HG02588 (cell line): Measurements from ENCODE around the gene RNF183.
A peak's percentile ranks its signal among the peaks of the same experiment; 100 is the strongest.

Experiments used
- ATAC-seq: cut with Tn5 transposase; IDR thresholded peaks from one replicate; pipeline ENCODE4 v1.9.1; 2021; ENCODE audit warnings: mild to moderate bottlenecking, moderate library complexity; ENCODE audit not compliant: unreplicated experiment

RNF183 gene

GRCh38 chr9:113302792-113303418, at the start of gene RNF183:
Gene RNF183, minus strand, starts transcription at chr9:113303376. Its CDS starts 5,192 bp downstream, at chr9:113298184.
- ATAC-seq = no peak

DNA sequence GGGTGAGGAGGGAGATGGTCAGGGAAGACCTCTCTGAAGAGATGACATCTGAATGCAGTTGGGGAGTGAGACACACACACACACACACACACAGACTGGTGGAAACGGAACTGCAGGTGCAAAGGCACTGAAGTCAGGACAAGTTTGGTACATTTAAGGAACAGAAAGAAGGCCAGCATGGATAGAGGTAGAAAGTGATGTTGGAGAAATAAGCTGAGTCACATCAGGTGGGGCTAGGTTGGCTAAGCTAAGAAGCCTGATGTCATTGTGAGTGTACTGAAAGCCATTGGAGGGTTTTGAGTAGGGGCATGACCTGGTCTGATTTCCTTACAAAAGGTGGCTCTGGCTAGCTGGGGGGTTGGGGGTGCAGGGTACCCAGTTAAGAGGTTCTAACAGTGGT, 49.2 kb upstream of the RNF183 start:
- no peak for ATAC-seq

DNA sequence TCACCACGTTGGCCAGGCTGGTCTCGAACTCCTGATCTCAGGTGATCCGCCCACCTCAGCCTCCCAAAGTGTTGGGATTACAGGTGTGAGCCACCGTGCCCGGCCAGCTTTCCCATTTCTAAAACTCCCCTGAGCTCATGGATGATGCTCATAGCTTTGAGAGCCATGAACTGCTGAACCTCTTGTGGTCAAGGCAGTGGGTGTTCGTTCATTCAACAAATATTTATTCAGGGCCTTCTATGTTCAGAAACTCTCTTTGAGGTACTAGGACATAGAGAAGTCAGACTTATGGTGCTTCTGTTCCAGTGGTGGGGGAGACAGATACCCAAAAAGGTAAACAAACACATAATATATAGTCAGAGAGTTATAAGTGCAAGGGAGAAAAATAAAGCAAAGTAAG, 48.8 kb upstream of the RNF183 start:
- no peak for ATAC-seq

- ATAC-seq = no peak
Measured at GRCh38 chr9:113350937-113351336, 47.8 kb upstream of the RNF183 start.

GRCh38 chr9:113350107-113350661, 47.0 kb upstream of the RNF183 start:
- peak; percentile 5 for ATAC-seq

GRCh38 chr9:113349445-113350094, 46.4 kb upstream of the RNF183 start, which contains the start of gene BSPRY:
Gene BSPRY, plus strand, starts transcription at chr9:113349541. Its CDS starts 39 bp downstream, at chr9:113349580.
- peak; percentile 39 for ATAC-seq

- no peak for ATAC-seq
Measured at GRCh38 chr9:113349066-113349444, 45.9 kb upstream of the RNF183 start.

DNA sequence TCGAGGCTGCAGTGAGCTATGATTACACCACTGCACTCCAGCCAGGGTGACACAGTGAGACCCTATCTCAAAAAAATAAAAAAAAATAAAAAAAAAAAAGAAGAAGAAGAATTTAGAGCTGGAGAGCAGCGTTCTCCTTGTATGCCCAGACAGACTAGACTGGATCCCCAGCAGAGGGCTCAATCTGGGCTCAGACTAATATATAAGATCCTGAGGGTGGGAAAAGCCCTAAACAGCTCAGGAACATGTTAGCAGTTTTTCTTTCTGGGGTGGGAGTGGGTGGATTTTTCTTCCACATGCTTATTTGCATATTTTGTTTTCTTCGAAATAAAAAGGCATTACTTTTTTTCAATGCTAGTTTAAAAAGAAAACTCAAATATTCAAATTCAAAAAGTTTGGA, 45.3 kb upstream of the RNF183 start:
- ATAC-seq = no peak

GRCh38 chr9:113345671-113346070, 42.5 kb upstream of the RNF183 start:
- no peak for ATAC-seq

DNA sequence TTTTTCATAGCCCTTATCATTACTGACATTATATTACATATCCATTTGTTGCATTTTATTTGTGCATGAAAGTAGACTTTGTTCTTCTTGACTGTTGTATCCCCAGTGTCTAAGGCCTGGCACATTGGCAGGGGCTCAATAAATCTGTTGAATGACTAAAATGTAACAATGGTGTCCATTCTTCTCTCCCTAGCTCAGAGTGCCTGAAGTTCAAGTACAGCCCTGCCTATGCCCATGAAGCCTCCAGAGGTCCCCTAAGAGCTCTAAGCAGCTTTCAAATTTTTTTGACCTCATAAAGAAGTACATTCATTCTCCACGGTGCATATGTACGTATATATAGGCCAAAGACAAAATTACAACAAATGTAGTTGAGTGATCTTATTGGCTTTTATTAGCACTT, 42.0 kb upstream of the RNF183 start:
- no peak for ATAC-seq

DNA sequence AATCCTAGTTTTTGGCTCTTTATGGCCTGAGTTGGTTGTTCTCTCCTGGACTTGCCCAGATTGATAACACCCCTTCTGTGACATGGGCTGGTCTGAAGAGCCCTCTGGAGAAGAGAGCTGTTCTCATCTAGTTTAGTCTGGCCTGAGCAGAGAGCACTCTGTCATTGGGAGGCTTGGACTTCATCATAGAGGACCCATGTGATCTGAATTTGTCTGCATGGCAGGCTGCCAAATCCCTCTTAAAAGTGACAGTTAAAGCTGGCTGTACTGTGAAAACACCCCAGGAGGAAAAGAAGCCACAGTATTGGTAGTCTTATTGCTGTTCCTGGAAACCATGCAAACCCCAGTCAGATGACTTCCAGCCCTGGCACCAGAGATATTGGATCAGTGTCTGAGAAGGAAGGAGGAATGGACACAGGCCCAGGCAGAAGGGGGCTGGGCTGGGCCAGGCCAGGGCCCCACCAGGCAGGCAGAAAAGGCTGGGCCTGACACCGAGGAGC, 40.6 kb upstream of the RNF183 start:
- ATAC-seq = no peak

GRCh38 chr9:113341712-113342410, 38.7 kb upstream of the RNF183 start:
- ATAC-seq = no peak

DNA sequence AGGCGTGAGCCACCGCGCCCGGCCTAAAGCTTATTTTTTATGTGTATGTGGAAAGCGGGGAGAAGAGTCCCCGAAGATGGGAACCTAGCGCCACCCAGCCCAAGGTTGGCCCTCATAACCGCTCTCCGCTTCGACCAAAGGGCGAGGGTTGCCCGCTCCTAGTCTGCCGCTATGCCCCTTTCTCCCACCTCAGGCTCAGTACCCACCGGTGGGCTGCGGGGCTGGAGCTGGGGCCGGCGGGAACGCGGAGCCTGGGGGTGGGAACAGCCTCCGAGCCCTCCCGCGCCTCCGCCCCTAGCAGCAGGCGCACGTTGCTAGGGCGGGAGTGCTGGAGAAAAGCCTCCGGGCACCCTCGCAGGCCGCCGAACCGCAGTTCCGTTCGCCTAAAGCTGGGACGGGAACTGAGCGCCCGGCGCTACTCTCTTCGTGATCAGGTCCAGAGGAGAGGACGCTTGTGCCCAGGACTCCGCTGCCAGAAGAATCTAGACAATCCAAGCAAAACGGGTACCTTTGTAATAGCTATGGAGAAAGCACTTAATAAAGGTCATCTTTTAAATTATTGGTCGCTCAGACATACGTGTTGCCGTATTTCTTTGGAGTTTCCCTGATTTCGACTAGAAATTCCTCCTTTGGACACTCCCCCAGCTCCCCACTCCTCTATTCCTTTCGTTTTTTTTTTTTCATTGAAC, 37.0 kb upstream of the RNF183 start, which contains the start of gene WDR31:
WDR31 (minus strand) TSS at position 265 of the 689 bp plus-strand sequence. CDS start 8,253 bp downstream, outside the sequence.
- peak; percentile 96 for ATAC-seq

GRCh38 chr9:113337714-113338113, 34.5 kb upstream of the RNF183 start:
- no peak for ATAC-seq

GRCh38 chr9:113331780-113332179, 28.6 kb upstream of the RNF183 start:
- ATAC-seq = no peak

- no peak for ATAC-seq
Measured at GRCh38 chr9:113328045-113328782, 25.0 kb upstream of the RNF183 start.

DNA sequence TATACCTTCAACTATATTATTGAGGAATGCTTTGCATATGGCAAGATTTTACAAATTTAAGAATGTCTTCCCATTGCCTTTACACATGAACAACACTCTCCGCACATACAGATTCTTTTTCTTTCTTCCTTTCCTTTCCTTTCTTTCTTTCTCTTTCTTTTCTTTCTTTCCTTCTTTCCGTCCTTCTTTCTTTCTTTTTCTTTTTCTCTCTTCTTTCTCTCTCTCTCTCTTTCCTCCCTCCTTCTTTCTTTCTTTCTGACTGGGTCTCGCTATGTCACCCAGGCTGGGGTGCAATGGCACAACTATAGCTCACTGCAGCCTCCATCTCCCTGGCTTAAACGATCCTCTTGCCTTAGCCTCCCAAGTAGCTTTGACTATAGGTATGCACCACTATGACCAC, 23.1 kb upstream of the RNF183 start:
- ATAC-seq = no peak

GRCh38 chr9:113322671-113323070, 19.5 kb upstream of the RNF183 start:
- no peak for ATAC-seq

- ATAC-seq = no peak
Measured at GRCh38 chr9:113320051-113320450, 16.9 kb upstream of the RNF183 start.

DNA sequence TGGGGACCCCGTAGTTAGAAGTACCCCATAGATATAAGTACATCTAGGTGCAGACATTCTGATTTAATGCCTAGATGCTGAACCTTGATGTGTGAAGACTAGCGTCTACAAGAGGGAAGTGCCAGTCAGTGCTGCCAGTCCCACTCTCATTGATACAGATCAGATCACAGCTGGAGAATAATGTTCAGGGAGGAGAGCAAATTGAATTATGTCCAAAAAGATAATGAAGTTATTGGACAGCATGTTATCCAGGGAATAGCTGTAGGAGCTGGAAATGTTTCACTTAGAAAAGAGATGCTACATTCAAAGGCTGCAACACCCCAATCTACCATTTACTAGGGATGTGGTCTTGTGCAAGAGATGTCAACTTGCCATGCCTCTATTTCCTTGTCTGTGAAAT, 15.9 kb upstream of the RNF183 start:
- no peak for ATAC-seq
